GM23248 (cell line): ENCODE measurements around the gene CARD11.

ENCODE experiments used
- EZH2 ChIP-seq: fragments of 200-600 bp; sonication (generic); IDR thresholded peaks from 2 replicates; pipeline ENCODE4 v1.6.1; 2018; ENCODE audit warnings: antibody characterized with exemption, mild to moderate bottlenecking; ENCODE audit not compliant: insufficient read depth, poor library complexity, severe bottlenecking
- EZH2phosphoT487 ChIP-seq: fragments of 200-600 bp; sonication (generic); IDR thresholded peaks from 2 replicates; pipeline ENCODE4 v1.6.1; 2018; ENCODE audit warnings: antibody characterized with exemption, moderate library complexity, mild to moderate bottlenecking, low read depth; ENCODE audit not compliant: insufficient read depth

GRCh38 chr7:2972835-2973161 is 70.9 kb downstream of the CARD11 start:
- no peak for TF ChIP-seq EZH2
- no peak for TF ChIP-seq EZH2phosphoT487
